GM18508 (cell line): ENCODE results near the gene HEPACAM.

Experiments used
- ATAC-seq: cut with Tn5 transposase; IDR thresholded peaks from one replicate; pipeline ENCODE4 v1.9.1; 2021; ENCODE audit warnings: moderate number of reproducible peaks; ENCODE audit not compliant: insufficient read depth, unreplicated experiment

HEPACAM gene

GRCh38 chr11:124874571-124875255, 61.1 kb downstream of the HEPACAM start:
- ATAC-seq: no peak

- no peak for ATAC-seq
Observed at GRCh38 chr11:124873951-124874350, 61.9 kb downstream of the HEPACAM start.

GRCh38 chr11:124872741-124873140, 63.1 kb downstream of the HEPACAM start:
- ATAC-seq: no peak

- no peak for ATAC-seq
Observed at GRCh38 chr11:124872280-124872679, 63.6 kb downstream of the HEPACAM start.

GRCh38 chr11:124870430-124870829, 65.4 kb downstream of the HEPACAM start:
- ATAC-seq: no peak

- no peak for ATAC-seq
Observed at GRCh38 chr11:124869856-124870387, 65.9 kb downstream of the HEPACAM start.

GRCh38 chr11:124869331-124869730, 66.5 kb downstream of the HEPACAM start:
- ATAC-seq: no peak
